AG20443 (cell line): Measurements from ENCODE around the gene ENO4.

ENCODE experiments used
- DNase-seq: peaks from one replicate; pipeline ENCODE4 v3.0.0; 2012; ENCODE audit warnings: low spot score, mixed read lengths

Gene ENO4

GRCh38 chr10:116868722-116869121 is 19.4 kb downstream of the ENO4 start:
- no peak for DNase-seq

GRCh38 chr10:116870949-116871348 is 21.6 kb downstream of the ENO4 start:
- no peak for DNase-seq

GRCh38 chr10:116873134-116873533 is 23.8 kb downstream of the ENO4 start:
- DNase-seq = no peak

- no peak for DNase-seq
These were observed 26.6 kb downstream of the ENO4 start for GRCh38 chr10:116875897-116876296.

- DNase-seq = no peak
These were observed 28.1 kb downstream of the ENO4 start for GRCh38 chr10:116877391-116877790.

GRCh38 chr10:116878123-116878522 is 28.8 kb downstream of the ENO4 start:
- DNase-seq = no peak

GRCh38 chr10:116879817-116880216 is 30.5 kb downstream of the ENO4 start:
- DNase-seq = no peak

GRCh38 chr10:116880716-116881482 is 31.6 kb downstream of the ENO4 start:
- peak; percentile 72 for DNase-seq

GRCh38 chr10:116882639-116883038 is 33.3 kb downstream of the ENO4 start:
- no peak for DNase-seq

- no peak for DNase-seq
These were observed 37.5 kb downstream of the ENO4 start for GRCh38 chr10:116886772-116887171.

GRCh38 chr10:116888380-116889055 is 39.2 kb downstream of the ENO4 start:
- DNase-seq = peak; percentile 88

GRCh38 chr10:116889066-116889465 is 39.8 kb downstream of the ENO4 start:
- DNase-seq = no peak

GRCh38 chr10:116891208-116891607 is 41.9 kb downstream of the ENO4 start:
- DNase-seq = no peak

GRCh38 chr10:116892907-116893685 is 43.8 kb downstream of the ENO4 start:
- no peak for DNase-seq

GRCh38 chr10:116893686-116894037 is 44.4 kb downstream of the ENO4 start:
- no peak for DNase-seq

GRCh38 chr10:116899626-116900025 is 50.3 kb downstream of the ENO4 start:
- no peak for DNase-seq

- DNase-seq = no peak
These were observed 56.5 kb downstream of the ENO4 start for GRCh38 chr10:116905845-116906210.

GRCh38 chr10:116907245-116907987 is 58.1 kb downstream of the ENO4 start:
- no peak for DNase-seq

GRCh38 chr10:116909307-116909706 is 60.0 kb downstream of the ENO4 start:
- no peak for DNase-seq

GRCh38 chr10:116910910-116911309 is 61.6 kb downstream of the ENO4 start:
- no peak for DNase-seq

- DNase-seq = no peak
These were observed 62.9 kb downstream of the ENO4 start for GRCh38 chr10:116912162-116912561.

- no peak for DNase-seq
These were observed 64.4 kb downstream of the ENO4 start for GRCh38 chr10:116913695-116914094.
